ENCODE results near the gene AQP12B. TPM values are rescaled to one million over a fixed set of nuclear protein-coding genes. Genes with fewer than 3 reads are reported as not detected.
"Not testable (repeated sequence)": the region's sequence is repeated elsewhere in the genome, so short reads cannot be mapped to it uniquely, and the experiment has no call there.

The AQP12B gene
- total RNA-seq, 1 donor from 2014 or later: not detected

DNA sequence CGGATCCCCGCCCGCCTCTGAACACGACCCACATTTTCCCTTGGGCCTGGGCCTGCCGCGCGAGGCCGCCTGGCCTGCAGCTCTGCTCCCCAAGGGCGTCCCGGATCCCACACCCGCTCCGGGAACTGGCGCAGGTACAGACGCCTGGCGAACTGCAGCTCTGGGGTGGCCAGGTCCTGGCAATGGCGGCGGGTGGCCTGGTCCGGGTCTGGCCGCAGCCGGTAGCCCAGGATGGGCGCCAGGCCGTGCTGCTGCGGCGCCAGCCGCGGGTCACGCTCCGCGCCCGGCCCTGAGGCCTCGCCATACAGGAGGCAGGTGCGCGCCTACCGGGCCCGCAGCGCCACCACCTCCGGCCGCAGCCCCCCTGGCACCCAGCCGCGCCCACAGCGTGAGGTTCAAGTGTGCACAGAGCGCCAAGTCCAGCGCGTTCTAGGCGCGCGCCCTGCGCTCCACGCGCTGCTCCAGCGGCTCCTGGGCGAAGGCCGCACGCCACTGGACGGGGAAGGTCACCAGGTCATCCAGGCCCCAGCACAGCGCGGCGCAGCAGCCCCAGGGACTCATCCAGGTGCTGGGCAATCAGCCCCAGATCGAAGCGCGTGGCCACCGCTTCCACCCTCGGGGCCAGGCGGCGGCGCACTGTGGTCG is 18.5 kb upstream of the AQP12B start:
- no peak for DNase-seq

- not testable (repeated sequence) for DNase-seq
Measured at GRCh38 chr2:240700616-240701015, 17.9 kb upstream of the AQP12B start.

DNA sequence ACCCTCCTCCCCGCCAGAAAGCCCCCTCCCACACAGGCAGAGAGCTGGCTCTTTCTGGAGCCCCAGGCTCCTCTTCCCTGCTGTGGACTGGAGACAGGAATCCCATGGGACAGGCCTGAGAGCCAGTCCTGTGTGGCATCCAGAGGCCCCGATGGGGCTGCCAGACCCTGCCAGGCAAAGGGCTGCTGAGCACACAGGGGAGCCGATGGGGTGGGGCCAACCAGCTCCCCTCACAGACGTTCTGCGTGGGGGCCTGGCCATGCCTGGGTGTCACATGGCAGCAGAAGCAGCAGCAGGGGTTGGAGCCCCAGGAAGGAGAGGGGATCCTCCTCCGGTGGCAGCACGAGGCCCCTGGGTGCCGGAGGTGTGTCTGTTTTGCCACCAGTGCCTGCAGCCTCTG is 17.1 kb upstream of the AQP12B start:
- DNase-seq: not testable (repeated sequence)

DNA sequence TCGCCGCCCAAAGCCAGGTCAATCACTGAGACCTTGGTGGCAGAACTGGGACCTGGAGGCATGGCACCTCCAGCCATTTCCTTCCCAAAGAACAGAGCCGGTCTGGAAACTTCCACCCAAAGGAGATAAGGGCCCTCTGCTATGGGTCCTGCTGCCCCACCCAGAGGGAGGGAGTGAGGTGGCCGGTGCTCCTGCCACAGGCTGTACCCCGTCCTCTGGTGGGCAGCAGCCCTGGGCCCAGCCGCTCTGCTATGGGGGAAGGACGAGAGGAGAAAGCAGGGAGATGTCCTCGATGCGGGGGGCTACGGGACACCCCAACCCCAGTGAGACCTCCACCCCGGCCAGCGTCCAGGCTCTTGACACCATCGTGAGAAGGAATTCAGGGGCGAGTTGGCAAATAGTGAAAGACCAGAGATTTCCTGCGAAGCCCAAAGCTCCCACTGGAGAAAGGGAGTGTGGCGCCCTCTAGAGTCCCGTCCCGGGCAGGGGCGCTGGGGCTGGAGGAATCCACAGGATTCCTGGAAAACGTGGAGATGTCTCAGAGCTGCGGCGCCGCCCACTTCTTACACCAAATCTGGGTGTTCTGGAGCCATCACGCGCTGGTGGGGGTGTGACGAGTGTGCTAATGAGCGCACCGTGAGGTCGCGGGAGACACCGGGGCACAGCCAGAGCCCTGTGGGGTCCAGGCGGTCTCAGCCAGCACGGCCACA is 16.3 kb upstream of the AQP12B start:
- DNase-seq: not testable (repeated sequence)

DNA sequence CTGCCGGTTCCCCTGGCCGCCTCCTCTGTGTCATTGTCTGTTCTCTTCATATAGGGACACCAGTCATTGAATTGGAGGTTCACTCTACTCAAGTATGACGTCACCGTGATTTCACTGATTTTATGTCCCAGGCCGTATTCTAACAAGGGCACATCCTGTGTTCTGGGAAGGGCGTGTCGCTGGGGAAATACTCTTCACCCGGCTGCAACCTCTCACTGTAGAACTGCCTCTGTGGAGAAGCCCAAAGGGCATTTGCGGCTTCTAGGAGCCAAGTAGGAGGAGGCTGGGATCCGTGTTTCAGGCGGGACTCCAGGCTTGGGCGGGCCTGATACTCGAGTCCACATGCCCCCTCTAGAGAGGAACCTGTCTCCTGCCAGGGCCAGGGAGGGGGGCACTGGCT is 13.8 kb upstream of the AQP12B start:
- not testable (repeated sequence) for DNase-seq

DNA sequence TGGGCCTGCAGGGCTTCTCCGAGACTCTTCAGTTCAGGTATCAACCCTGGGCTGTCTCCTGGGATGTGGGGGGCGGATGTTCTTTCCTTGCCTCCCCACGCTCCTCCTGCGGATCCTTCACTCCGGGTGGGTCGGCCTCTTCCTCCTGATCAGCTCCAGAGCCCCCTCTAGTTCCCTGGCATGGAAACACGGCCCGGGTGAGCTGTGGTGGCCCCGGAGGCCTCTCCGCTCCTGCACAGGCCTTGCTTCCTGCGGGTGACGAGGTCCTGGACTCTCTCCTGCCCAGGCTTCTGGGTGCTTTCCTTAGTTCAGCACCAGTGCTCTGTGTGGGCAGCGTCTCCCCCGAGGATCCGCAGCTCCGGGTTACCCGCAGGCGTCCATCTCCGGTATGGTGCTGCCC is 12.9 kb upstream of the AQP12B start:
- DNase-seq: not testable (repeated sequence)

DNA sequence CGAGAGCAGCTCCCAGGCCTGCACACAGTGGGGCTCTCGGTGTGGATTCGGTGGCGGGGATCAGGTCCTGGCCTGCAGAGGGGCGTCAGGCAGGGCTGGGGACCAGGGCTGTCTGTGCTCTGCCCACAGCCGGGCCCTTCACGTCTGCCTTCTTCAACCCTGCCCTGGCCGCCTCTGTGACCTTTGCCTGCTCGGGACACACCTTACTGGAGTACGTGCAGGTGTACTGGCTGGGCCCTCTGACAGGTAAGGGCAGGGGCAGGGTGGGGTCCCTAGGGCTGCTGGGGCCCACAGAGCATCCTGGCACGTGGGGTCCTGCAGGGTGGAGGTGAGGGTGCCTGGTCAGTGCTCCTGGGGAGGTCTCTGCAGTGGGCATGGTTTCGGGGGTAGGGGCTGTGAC is 11.6 kb upstream of the AQP12B start:
- DNase-seq: not testable (repeated sequence)

DNA sequence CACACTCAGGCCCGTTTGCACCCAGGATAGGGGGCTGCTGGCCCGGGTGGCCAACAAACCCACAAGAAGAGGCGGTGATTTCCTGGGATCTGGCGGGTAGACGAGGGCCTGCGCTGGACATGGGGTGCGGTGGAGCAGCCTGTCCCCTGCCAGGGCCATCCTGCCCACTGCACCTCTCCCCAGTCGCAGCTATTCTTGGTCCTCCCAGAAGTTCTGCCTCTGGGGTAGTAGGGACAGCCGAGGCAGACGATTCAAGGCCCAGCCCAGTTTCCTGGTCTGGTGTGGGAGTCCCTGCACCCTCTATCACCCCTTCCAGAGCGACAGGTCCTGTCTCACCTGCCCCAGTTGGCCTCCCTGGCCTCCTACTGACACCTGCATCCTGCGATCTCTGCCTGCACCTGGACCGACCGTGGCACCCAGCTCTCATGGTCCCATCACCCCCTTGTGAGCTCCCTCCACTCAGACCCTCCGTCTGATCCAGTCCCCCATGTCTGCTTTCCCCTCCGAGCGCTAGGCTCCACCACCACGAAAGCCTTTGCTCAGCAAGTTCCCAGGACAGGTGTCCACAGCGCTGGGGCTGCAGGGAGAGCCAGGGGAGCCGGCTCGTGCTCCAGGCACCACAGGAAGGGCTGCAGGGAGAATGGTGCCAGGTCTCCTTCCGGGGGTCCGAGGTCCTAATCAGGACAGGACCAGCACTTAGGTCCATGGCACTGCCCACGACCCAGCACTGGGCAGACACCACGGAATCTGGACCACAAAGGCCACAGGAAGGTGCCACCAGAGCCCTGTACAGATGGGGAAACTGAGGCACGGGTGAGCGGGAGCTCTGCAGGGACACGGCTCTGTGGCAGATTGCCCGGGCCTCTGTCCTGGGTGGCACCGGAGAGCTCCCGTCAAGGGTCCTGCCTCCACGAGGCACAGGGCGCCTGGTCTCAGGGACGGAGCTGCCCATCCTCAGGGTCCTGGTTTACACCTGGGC is 10.2 kb upstream of the AQP12B start:
- DNase-seq: not testable (repeated sequence)

DNA sequence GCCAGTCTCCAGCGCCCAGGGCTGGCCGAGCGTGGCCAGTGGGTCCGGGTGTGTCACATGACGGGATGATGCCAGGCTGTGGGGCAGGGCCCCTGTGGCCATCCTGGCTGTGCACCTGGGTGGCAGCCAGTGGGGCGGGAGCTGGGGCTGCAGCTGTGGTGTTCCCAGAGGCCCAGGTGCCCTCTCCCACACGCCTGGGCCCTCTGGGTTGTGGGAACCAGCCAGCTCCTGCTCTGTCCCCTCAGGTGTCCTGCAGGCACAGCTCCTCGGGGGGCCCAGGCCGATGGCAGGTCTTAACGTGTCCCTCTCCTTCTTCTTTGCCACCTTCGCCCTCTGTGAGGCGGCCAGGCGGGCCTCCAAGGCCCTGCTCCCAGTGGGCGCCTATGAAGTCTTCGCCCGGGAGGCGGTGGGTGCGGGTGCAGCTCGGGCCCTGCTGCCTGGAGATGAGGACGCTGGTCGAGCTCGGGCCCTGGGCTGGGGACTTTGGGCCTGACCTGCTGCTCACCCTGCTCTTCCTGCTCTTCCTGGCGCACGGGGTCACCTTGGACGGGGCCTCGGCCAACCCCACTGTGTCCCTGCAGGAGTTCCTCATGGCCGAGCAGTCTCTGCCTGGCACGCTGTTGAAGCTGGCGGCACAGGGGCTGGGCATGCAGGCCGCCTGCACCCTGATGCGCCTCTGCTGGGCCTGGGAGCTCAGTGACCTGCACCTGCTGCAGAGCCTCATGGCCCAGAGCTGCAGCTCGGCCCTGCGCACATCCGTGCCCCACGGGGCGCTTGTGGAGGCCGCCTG is 9.1 kb upstream of the AQP12B start, which contains the start of gene AQP12A:
TSS of gene AQP12A (plus strand) at position 236 of the 790 bp plus-strand sequence. CDS start at position 284, 48 bp downstream.
- not testable (repeated sequence) for DNase-seq

DNA sequence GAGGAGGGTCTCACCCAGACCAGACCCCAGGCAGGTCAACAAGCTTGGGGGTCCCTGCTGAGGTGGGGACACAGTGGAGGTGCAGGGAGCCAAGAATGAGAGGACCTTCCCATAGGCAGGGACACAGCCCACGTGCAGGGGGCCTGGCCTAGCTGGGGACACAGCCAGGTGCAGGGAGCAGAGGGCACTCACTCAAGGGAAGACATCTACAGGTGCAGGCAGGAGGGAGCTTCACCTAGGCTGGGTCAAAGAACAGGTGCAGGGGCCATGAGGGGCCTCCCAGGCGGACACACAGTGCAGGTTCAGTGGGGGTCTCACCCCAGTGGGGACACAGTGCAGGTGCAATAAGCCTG is 8.4 kb upstream of the AQP12B start:
- DNase-seq: not testable (repeated sequence)

DNA sequence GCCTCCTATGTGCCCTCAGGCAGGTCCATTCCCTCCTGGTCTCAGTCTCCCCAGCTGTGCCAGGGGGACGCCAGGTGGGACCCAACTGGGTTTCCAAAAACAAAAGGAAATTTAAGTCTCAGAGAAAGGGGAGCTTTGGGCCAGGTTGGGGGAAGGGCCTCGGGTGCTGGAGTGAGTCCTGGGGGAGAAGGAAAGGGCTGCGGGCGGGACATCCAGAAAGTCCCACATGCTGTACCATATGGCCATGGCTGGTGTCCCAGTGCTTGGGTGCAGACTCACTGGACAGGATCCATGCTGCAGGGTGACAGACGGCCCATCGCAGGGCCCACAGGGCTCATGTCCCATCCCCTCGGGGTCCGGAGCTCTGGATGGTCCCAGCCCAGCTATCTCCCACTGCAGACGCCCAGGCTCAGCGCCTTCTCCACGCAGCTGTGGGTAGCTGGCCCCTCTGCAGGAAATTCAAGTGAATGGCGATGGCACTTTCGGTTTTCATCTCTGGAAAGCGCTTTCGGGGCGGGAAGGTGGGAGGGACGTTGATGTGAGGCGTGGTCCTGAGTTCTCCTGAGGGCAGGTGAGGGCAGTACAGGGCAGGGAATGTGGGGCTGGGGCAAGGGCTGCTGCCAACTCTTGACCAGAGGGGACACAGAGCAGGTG is 7.9 kb upstream of the AQP12B start:
- not testable (repeated sequence) for DNase-seq

- no peak for DNase-seq
Measured at GRCh38 chr2:240689975-240690374, 7.3 kb upstream of the AQP12B start.

GRCh38 chr2:240688553-240688919 is 5.9 kb upstream of the AQP12B start:
- no peak for DNase-seq

DNA sequence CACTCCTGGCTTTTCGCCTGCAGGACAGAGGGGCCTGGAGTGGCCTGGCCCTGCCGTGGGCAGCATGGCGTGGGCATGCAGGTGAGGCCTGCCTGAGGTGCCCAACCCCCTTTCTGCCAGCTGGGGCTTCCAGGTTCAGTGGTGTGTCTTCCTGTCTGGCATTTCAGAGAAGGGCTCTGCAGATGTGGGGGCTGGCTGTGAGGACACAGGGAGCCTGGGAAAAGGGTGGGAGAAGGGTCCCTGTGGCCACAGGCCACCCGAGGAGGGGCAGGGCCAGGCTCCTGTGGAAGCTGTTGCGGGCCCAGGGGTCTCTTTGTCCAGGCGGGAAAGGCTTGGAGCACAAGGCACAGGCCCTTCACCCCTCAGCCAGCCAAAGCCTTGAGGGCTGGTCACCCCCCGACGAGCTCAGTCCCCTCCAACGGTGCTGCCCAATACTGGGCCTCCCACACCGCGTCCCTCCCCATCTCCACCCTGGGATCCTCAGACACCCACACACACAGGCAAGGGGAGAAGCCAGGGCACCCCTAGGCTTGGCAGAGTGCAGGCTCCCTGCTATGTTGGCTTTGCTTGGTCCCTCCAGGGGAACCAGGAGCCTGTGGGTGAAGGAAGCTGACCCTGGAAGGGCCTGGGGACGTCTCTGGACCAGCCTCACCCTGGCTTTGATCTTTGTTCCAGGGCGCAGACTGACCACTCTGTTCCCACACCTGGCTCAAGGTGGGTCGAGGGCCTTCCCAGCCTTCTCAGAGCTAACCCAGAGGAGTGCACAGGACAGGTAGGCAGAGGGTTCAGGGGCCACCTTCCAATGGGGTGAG is 5.3 kb upstream of the AQP12B start:
- DNase-seq: no peak

GRCh38 chr2:240687045-240687740 is 4.5 kb upstream of the AQP12B start:
- no peak for DNase-seq

GRCh38 chr2:240686460-240686859 is 3.8 kb upstream of the AQP12B start:
- DNase-seq: no peak

GRCh38 chr2:240685771-240686371 is 3.2 kb upstream of the AQP12B start:
- DNase-seq: peak; percentile 21

GRCh38 chr2:240683980-240684728 is 1.5 kb upstream of the AQP12B start:
- DNase-seq: not testable (repeated sequence)
